Neural cell (in vitro differentiated cells): ENCODE measurements around the gene RNPEPL1. TPM values are rescaled to one million over a fixed set of nuclear protein-coding genes. Genes with fewer than 3 reads are reported as not detected.

Source experiments
- H2AFZ ChIP-seq: fragments of 200-600, 300-800 bp; sonication (generic), shearing (Covaris generic); 2 replicates; pipeline ENCODE4 v1.6.0; 2014; ENCODE audit warnings: low read depth, mild to moderate bottlenecking, antibody characterized with exemption, low read length, moderate library complexity
- H3F3A ChIP-seq: fragments of 200-600 bp; shearing (Covaris generic); 2 replicates; pipeline ENCODE4 v1.6.1; 2016; ENCODE audit warnings: mild to moderate bottlenecking, moderate library complexity, mixed read lengths, antibody characterized with exemption, low read length; ENCODE audit not compliant: insufficient read depth, poor library complexity, severe bottlenecking
- H3K27ac ChIP-seq: fragments of 200-600, 300-800 bp; sonication (generic), shearing (Covaris generic); 2 replicates; pipeline ENCODE4 v1.5.1; 2014; ENCODE audit warnings: mild to moderate bottlenecking, low read length, moderate library complexity
- H3K27me3 ChIP-seq: fragments of 300-800, 200-600 bp; sonication (generic), shearing (Covaris generic); 2 replicates; pipeline ENCODE4 v1.6.0; 2014; ENCODE audit warnings: mild to moderate bottlenecking, low read depth, low read length, moderate library complexity; ENCODE audit not compliant: insufficient read depth
- H3K36me3 ChIP-seq: fragments of 300-800, 200-600 bp; sonication (generic), shearing (Covaris generic); 2 replicates; pipeline ENCODE4 v1.5.1; 2014; ENCODE audit warnings: mild to moderate bottlenecking, antibody characterized with exemption, low read length, moderate library complexity; ENCODE audit not compliant: insufficient read depth
- H3K4me2 ChIP-seq: fragments of 300-800, 200-600 bp; sonication (generic), shearing (Covaris generic); 2 replicates; pipeline ENCODE4 v1.6.0; 2014; ENCODE audit warnings: mild to moderate bottlenecking, low read length
- H3K4me3 ChIP-seq: fragments of 300-800, 200-600 bp; sonication (generic), shearing (Covaris generic); 2 replicates; pipeline ENCODE4 v1.5.1; 2014; ENCODE audit warnings: mild to moderate bottlenecking, low read length, moderate library complexity
- H3K79me2 ChIP-seq: fragments of 200-600 bp; shearing (Covaris generic); replicated peaks from 2 replicates; pipeline ENCODE4 v1.6.0; 2014; ENCODE audit warnings: mild to moderate bottlenecking, low read length, moderate library complexity; ENCODE audit not compliant: insufficient read depth
- H3K9ac ChIP-seq: fragments of 300-800, 200-600 bp; sonication (generic), shearing (Covaris generic); 2 replicates; pipeline ENCODE4 v1.6.1; 2016; ENCODE audit warnings: mild to moderate bottlenecking, low read length, mixed read lengths
- H3K9me2 ChIP-seq: fragments of 200-600 bp; shearing (Covaris generic); 2 replicates; pipeline ENCODE4 v1.6.1; 2016; ENCODE audit warnings: mild to moderate bottlenecking, low read length, mixed read lengths; ENCODE audit not compliant: insufficient read depth
- H3K9me3 ChIP-seq: fragments of 200-600, 300-800 bp; sonication (generic), shearing (Covaris generic); 2 replicates; pipeline ENCODE4 v1.6.1; 2016; ENCODE audit warnings: mild to moderate bottlenecking, mixed run types, low read length, moderate library complexity, mixed read lengths
- H4K20me1 ChIP-seq: fragments of 200-600 bp; shearing (Covaris generic); 2 replicates; pipeline ENCODE4 v1.6.1; 2016; ENCODE audit warnings: mild to moderate bottlenecking, mixed run types; ENCODE audit not compliant: insufficient read depth
- CTCF ChIP-seq: fragments of 450-650 bp; IDR thresholded peaks from 2 replicates; pipeline ENCODE4 v1.5.1; 2014; ENCODE audit warnings: antibody characterized with exemption, mild to moderate bottlenecking, moderate library complexity; ENCODE audit not compliant: poor library complexity, severe bottlenecking
- EZH2 ChIP-seq: fragments of 200-600, 300-800 bp; shearing (Covaris generic), sonication (generic); IDR thresholded peaks from 2 replicates; pipeline ENCODE4 v1.6.1; 2014; ENCODE audit warnings: antibody characterized with exemption, low read length, borderline replicate concordance, mild to moderate bottlenecking; ENCODE audit not compliant: insufficient read depth, poor library complexity, severe bottlenecking
- MXI1 ChIP-seq: fragments of 450-650 bp; conservative IDR thresholded peaks from 2 replicates; pipeline ENCODE4 v1.6.1; 2014; ENCODE audit warnings: antibody characterized with exemption, mild to moderate bottlenecking; ENCODE audit not compliant: poor library complexity, severe bottlenecking
- POLR2AphosphoS5 ChIP-seq: IDR thresholded peaks from 2 replicates; pipeline ENCODE4 v1.6.1; 2012
- REST ChIP-seq: IDR thresholded peaks from 2 replicates; pipeline ENCODE4 v1.6.1; 2012; ENCODE audit warnings: borderline replicate concordance
- TAF1 ChIP-seq: IDR thresholded peaks from 2 replicates; pipeline ENCODE4 v1.6.1; 2012; ENCODE audit warnings: low read depth
- polyA plus RNA-seq: library from polyadenylated mRNA; depleted of rRNA; stranded (reverse); fragments of >200 nt; gene quantifications from 2 replicates; pipeline ENCODE4 v1.2.3, GENCODE V29; 2014

RNPEPL1 gene
- polyA plus RNA-seq, 1 donor from 2014 or later: 16.1 TPM

GRCh38 chr2:240566203-240567136, 1.8 kb upstream of the RNPEPL1 start:
- Histone ChIP-seq H3K27ac (no peak overlapping the region), H4K20me1 (no peaks in the 10 kb centered on the region), H3K9me3 (no peaks in the 10 kb centered on the region), H3K4me2 (no peak overlapping the region), H3K27me3 (no peaks in the 10 kb centered on the region), H3K36me3 (no peaks in the 10 kb centered on the region), H3K79me2 (peaks cover 6% of the 10 kb centered on the region), H3K9ac (no peak overlapping the region), H3K9me2 (no peaks in the 10 kb centered on the region), H3K4me3 (peak overlapping the region; percentile 91), H2AFZ (no peak overlapping the region), H3F3A (peaks cover 3% of the 10 kb centered on the region)
- peak; percentile 60 for TF ChIP-seq CTCF
- TF ChIP-seq POLR2AphosphoS5: no peak

GRCh38 chr2:240567137-240567871, 980 bp upstream of the RNPEPL1 start:
- peaks cover 3% of the 10 kb centered on the region for H3F3A ChIP-seq
- H3K27me3 ChIP-seq: no peaks in the 10 kb centered on the region
- no peaks in the 10 kb centered on the region for H3K36me3 ChIP-seq
- H3K9ac ChIP-seq: peak overlapping the region; percentile 74
- peak overlapping the region; percentile 78 for H3K4me2 ChIP-seq
- peak overlapping the region; percentile 58 for H3K27ac ChIP-seq
- no peaks in the 10 kb centered on the region for H4K20me1 ChIP-seq
- H3K4me3 ChIP-seq: peak overlapping the region; percentile 91
- H3K9me2 ChIP-seq: no peaks in the 10 kb centered on the region
- no peak overlapping the region for H2AFZ ChIP-seq
- peaks cover 6% of the 10 kb centered on the region for H3K79me2 ChIP-seq
- H3K9me3 ChIP-seq: no peaks in the 10 kb centered on the region
- TF ChIP-seq POLR2AphosphoS5: no peak

DNA sequence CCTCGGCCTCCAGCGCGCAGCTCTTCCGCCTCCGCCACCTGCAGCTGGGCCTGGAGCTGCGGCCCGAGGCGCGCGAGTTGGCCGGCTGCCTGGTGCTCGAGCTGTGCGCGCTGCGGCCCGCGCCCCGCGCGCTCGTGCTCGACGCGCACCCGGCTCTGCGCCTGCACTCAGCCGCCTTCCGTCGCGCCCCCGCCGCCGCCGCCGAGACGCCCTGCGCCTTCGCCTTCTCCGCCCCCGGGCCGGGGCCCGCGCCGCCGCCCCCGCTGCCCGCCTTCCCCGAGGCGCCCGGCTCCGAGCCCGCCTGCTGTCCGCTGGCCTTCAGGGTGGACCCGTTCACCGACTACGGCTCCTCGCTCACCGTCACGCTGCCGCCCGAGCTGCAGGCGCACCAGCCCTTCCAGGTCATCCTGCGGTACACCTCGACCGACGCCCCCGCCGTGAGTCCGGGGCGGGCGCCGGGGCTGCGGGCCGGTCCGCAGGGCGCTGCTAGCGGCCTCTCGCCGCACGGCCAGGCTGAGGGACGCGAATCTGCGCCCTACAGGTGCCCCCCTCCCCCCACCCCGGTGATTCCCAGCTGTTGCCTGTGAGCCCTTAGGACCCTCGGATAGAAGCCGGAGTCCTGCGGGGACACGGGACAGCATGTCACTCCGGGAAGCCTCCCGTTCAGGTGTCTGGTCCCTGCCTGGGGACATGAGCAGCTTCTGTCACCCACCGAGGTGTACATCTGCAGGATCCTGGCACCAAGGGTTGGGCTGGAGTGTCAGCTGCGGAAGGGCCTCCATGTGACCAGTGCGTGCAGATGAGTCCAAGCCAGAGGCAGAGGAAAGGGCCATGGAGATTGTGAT, 616 bp downstream of the RNPEPL1 start:
- Histone ChIP-seq H3K36me3 (no peaks in the 10 kb centered on the region), H3F3A (peaks cover 3% of the 10 kb centered on the region), H2AFZ (no peak overlapping the region), H3K4me2 (peak overlapping the region; percentile 83), H3K9me2 (no peaks in the 10 kb centered on the region), H3K4me3 (peak overlapping the region; percentile 81), H3K27me3 (no peaks in the 10 kb centered on the region), H4K20me1 (no peaks in the 10 kb centered on the region), H3K27ac (peak overlapping the region; percentile 24), H3K9me3 (no peaks in the 10 kb centered on the region), H3K79me2 (peaks cover 6% of the 10 kb centered on the region), H3K9ac (peak overlapping the region; percentile 72)
- TF ChIP-seq CTCF: no peak
- peak; percentile 35 for TF ChIP-seq REST
- TF ChIP-seq TAF1: peak; percentile 22
- no peak for TF ChIP-seq EZH2
- TF ChIP-seq POLR2AphosphoS5: no peak
- TF ChIP-seq MXI1: peak; percentile 49
